Omental fat pad (tissue), 4 donors: ENCODE measurements around the gene IL2RA. TPM values are rescaled to one million over a fixed set of nuclear protein-coding genes. Genes with fewer than 3 reads are reported as not detected.
"Not testable (repeated sequence)": the region's sequence is repeated elsewhere in the genome, so short reads cannot be mapped to it uniquely, and the experiment has no call there.

ENCODE experiments used
- ATAC-seq: fragments of 150-250 bp; one replicate; pipeline ENCODE4 v1.9.1; 2016; ENCODE audit warnings: mild to moderate bottlenecking, moderate library complexity; ENCODE audit not compliant: low FRiP score
- DNase-seq: peaks from one replicate; pipeline ENCODE4 v3.0.0-alpha.2; 2019; ENCODE audit warnings: low spot score
- small RNA-seq: library from RNA; depleted of rRNA; stranded (forward); fragments of <200 nt; gene quantifications from one replicate; pipeline ENCODE3, GENCODE V24; 2016
- total RNA-seq, 4 donors: library from RNA; depleted of rRNA; stranded (reverse); fragments of >200 nt; gene quantifications; one replicate each; pipeline ENCODE4 v1.1.0, GENCODE V29; 2016
- TF ChIP-seq, protein P1 (sequence below), 3 donors: fragments of 450-650 bp; IDR thresholded peaks; one replicate each; pipeline ENCODE4 v1.5.1; 2016 to 2017; ENCODE audit warnings: antibody characterized with exemption in 3 of 3, mild to moderate bottlenecking in 3 of 3, moderate library complexity in 2 of 3

IL2RA gene
- total RNA-seq, 4 donors from 2014 or later: 0.69 to 25.0 (median 7.1) TPM

DNA sequence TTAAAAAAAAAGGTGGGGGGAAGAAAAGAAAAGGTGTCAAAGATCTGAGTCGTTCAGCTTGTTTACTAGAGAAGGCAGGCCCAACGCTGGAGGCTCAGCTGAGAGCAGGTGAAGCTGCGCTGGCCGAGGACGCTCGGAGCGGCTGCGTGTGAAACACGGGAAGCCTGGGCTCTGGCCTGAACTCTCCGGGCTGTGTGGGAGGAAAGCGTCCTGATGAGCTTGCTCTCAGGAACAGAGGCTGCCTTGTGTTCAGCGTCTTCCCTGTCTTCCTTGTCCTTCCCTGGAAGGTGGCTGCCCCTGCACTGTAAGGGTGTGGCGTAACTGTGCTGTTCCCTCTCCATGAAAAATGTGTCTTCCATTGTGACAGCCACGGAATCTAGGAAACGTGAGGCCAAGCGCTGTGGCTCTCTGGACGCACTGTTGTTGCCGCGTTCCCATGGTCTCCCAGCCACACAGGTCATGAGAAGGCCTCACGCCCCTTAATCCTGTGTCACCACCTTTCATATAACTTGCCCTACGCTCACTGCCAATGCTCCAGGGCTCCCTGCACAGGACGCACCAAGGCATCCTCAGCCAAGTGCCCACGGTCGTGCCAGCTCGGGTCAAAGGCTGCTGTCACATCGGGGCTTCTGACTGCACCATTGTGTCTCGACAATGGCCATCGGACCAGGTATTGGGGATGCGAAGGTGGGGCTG lies 100.6 kb downstream of the IL2RA start:
- no peak for ATAC-seq
- TF ChIP-seq, protein P1, sequence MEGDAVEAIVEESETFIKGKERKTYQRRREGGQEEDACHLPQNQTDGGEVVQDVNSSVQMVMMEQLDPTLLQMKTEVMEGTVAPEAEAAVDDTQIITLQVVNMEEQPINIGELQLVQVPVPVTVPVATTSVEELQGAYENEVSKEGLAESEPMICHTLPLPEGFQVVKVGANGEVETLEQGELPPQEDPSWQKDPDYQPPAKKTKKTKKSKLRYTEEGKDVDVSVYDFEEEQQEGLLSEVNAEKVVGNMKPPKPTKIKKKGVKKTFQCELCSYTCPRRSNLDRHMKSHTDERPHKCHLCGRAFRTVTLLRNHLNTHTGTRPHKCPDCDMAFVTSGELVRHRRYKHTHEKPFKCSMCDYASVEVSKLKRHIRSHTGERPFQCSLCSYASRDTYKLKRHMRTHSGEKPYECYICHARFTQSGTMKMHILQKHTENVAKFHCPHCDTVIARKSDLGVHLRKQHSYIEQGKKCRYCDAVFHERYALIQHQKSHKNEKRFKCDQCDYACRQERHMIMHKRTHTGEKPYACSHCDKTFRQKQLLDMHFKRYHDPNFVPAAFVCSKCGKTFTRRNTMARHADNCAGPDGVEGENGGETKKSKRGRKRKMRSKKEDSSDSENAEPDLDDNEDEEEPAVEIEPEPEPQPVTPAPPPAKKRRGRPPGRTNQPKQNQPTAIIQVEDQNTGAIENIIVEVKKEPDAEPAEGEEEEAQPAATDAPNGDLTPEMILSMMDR (IDR thresholded peaks at IDR 0.05): no peak
- no peak for DNase-seq

DNA sequence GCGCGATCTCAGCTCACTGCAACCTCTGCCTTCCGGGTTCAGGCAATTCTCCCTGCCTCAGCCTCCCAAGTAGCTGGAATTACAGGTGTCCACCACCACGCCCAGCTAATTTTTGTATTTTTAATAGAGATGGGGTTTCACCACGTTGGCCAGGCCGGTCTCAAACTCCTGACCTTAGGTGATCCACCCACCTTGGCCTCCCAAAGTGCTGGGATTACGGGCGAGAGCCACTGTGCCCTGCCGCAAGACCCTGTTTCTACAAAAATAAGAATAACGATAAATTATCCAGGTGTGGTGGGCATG lies 101.2 kb downstream of the IL2RA start:
- peak; percentile 6 for DNase-seq
- not testable (repeated sequence) for ATAC-seq

Small RNAs within 50 kb of the gene (small RNA-seq; reads per million reads assigned to genes)
- not detected for gene RF00397

Other genes starting within 250 kb of the IL2RA start
- gene GDI2, start 248.9 kb downstream of the IL2RA start, total RNA-seq: 100 to 1,000 TPM; 215 to 263 (median 248) TPM
- gene ANKRD16, start 172.5 kb downstream of the IL2RA start, total RNA-seq: 1 to 10 TPM; 4.1 to 8.7 (median 5.8) TPM
- gene FBH1, start 172.1 kb downstream of the IL2RA start, total RNA-seq: 100 to 1,000 TPM in 1 of 4 donors, 10 to 100 TPM in 3; 79.2 to 129 (median 81.4) TPM
- gene IL15RA, start 84.8 kb downstream of the IL2RA start, total RNA-seq: 10 to 100 TPM; 18.7 to 71.6 (median 26.8) TPM
- gene RBM17, start 26.7 kb upstream of the IL2RA start, total RNA-seq: 10 to 100 TPM; 58.2 to 97.9 (median 80.0) TPM
- 1,000 to 10,000 TPM in 1 of 4 donors, 100 to 1,000 TPM in 3; 213 to 1,086 (median 354) TPM for gene PFKFB3, start 140.6 kb upstream of the IL2RA start, total RNA-seq